Uterus (tissue), 4 donors: ENCODE measurements around the gene TEK. TPM values are rescaled to one million over a fixed set of nuclear protein-coding genes. Genes with fewer than 3 reads are reported as not detected.
"Not testable (repeated sequence)": the region's sequence is repeated elsewhere in the genome, so short reads cannot be mapped to it uniquely, and the experiment has no call there.

Source experiments
- DNase-seq, 2 donors: peaks; one replicate each; pipeline ENCODE4 v3.0.0-alpha.2; 2019 to 2020
- H3K27ac ChIP-seq, 2 donors: fragments of 200-600 bp; sonication (generic); 1 replicate in 1 of 2; 2 replicates in 1 of 2; pipeline ENCODE4 v1.5.1; 2016 to 2018
- H3K27me3 ChIP-seq, 2 donors: fragments of 200-600 bp; sonication (generic); one replicate each; pipeline ENCODE4 v1.5.1; 2018 to 2019; ENCODE audit warnings: control low read depth in 1 of 2
- H3K36me3 ChIP-seq, 2 donors: fragments of 200-600 bp; sonication (generic); one replicate each; pipeline ENCODE4 v1.5.1; 2019; ENCODE audit warnings: control low read depth in 1 of 2
- H3K4me1 ChIP-seq, 2 donors: fragments of 200-600 bp; sonication (generic); one replicate each; pipeline ENCODE4 v1.5.1; 2018 to 2019; ENCODE audit warnings: control low read depth in 1 of 2
- H3K4me3 ChIP-seq, 2 donors: fragments of 200-600 bp; sonication (generic); 1 replicate in 1 of 2; 2 replicates in 1 of 2; pipeline ENCODE4 v1.5.1; 2018 to 2019; ENCODE audit warnings: mild to moderate bottlenecking in 1 of 2
- H3K9me3 ChIP-seq, 2 donors: fragments of 200-600 bp; sonication (generic); one replicate each; pipeline ENCODE4 v1.5.1; 2019; ENCODE audit warnings: control low read depth in 1 of 2
- POLR2A ChIP-seq, 2 donors: fragments of 450-650 bp; IDR thresholded peaks; one replicate each; pipeline ENCODE4 v1.6.1; 2016; ENCODE audit warnings: antibody characterized with exemption in 2 of 2, mild to moderate bottlenecking in 1 of 2, moderate library complexity in 1 of 2
- intact Hi-C: fragments of 100-400 bp; cut with DNase I; formaldehyde crosslinking; loops from one replicate; pipeline ENCODE4 v1.15.1; 2023; ENCODE audit warnings: low total_unique reads
- total RNA-seq, 4 donors: library from RNA; depleted of rRNA in 3 of 4; stranded (reverse); fragments of >200 nt in 3 of 4; gene quantifications; one replicate each; pipeline versions ENCODE4 v1.1.0 to v1.2.4, GENCODE V29; 2014 to 2023
- TF ChIP-seq, protein P1 (sequence below), 4 experiments: fragments of 200-600 bp in 2 of 4; fragments of 450-650 bp in 2 of 4; sonication (generic) in 2 of 4; IDR thresholded peaks; one replicate each; pipeline ENCODE4 v1.5.1; 2016 to 2019; ENCODE audit warnings: antibody characterized with exemption in 4 of 4, mild to moderate bottlenecking in 2 of 4, moderate library complexity in 1 of 4
- donor health status: DM: yes; HTN: yes; CAD: no.

Gene TEK
- total RNA-seq, 4 donors from 2014 or later, result 13.5 to 61.3 (median 34.2) TPM

DNA sequence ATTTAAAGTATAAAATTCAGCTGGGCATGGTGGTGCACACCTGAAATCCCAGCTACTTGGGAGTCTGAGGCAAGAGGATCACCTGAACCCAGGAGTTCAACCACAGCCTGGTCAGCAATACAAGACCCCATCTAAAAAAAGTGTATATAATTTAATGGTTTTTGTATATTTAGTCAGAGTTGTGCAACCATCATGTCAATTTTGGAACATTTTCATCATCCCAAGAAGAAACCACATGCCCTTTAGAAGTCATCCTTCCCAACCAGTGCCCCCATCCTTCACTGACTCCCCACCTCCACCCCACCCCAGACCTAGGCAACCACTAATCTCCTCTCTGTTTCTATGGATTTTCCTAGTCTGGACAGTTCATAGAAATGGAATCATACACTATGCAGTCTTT, 18.8 kb upstream of the TEK start:
- no peaks in the 10 kb centered on the region for H3K9me3 ChIP-seq
- H3K4me3 ChIP-seq, result no peak overlapping the region
- no peaks in the 10 kb centered on the region for H3K4me1 ChIP-seq
- no peak overlapping the region for H3K27ac ChIP-seq
- H3K27me3 ChIP-seq, result no peaks in the 10 kb centered on the region
- no peak for DNase-seq
- no peaks in the 10 kb centered on the region for H3K36me3 ChIP-seq
- no peak for TF ChIP-seq POLR2A (IDR thresholded peaks at IDR 0.05)
- TF ChIP-seq, protein P1, sequence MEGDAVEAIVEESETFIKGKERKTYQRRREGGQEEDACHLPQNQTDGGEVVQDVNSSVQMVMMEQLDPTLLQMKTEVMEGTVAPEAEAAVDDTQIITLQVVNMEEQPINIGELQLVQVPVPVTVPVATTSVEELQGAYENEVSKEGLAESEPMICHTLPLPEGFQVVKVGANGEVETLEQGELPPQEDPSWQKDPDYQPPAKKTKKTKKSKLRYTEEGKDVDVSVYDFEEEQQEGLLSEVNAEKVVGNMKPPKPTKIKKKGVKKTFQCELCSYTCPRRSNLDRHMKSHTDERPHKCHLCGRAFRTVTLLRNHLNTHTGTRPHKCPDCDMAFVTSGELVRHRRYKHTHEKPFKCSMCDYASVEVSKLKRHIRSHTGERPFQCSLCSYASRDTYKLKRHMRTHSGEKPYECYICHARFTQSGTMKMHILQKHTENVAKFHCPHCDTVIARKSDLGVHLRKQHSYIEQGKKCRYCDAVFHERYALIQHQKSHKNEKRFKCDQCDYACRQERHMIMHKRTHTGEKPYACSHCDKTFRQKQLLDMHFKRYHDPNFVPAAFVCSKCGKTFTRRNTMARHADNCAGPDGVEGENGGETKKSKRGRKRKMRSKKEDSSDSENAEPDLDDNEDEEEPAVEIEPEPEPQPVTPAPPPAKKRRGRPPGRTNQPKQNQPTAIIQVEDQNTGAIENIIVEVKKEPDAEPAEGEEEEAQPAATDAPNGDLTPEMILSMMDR (IDR thresholded peaks at IDR 0.05), result no peak
- intact Hi-C loops, result no loop called here

DNA sequence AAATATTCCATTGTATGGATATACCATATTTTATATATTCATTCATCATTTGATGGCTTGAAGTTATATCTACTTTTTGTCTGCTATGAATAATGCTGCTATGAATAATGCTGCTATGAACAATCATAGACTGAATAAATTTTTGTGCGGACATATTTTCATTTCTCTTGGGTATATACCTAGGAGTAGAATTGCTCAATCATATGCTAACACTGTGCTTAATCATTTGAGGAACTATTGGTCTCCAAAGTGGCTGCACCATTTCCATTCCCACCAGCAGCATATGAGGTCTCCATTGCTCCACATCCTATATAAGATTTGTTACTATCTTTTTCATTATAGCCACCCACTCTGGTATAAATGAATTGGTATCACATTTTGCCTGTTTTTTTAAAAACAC, 18.3 kb upstream of the TEK start:
- DNase-seq, result no peak
- no peaks in the 10 kb centered on the region for H3K9me3 ChIP-seq
- H3K27ac ChIP-seq, result no peak overlapping the region
- H3K27me3 ChIP-seq, result no peaks in the 10 kb centered on the region
- intact Hi-C loops, result no loop called here
- no peak for TF ChIP-seq POLR2A (IDR thresholded peaks at IDR 0.05)
- TF ChIP-seq, protein P1 (IDR thresholded peaks at IDR 0.05), result no peak
- no peak overlapping the region for H3K4me3 ChIP-seq
- no peaks in the 10 kb centered on the region for H3K36me3 ChIP-seq
- no peaks in the 10 kb centered on the region for H3K4me1 ChIP-seq

- intact Hi-C loops, H3K27me3 ChIP-seq, H3K9me3 ChIP-seq, H3K4me1 ChIP-seq, H3K36me3 ChIP-seq, H3K4me3 ChIP-seq, H3K27ac ChIP-seq, DNase-seq: not testable (repeated sequence)
Measured at GRCh38 chr9:27092496-27092895, 16.5 kb upstream of the TEK start.

DNA sequence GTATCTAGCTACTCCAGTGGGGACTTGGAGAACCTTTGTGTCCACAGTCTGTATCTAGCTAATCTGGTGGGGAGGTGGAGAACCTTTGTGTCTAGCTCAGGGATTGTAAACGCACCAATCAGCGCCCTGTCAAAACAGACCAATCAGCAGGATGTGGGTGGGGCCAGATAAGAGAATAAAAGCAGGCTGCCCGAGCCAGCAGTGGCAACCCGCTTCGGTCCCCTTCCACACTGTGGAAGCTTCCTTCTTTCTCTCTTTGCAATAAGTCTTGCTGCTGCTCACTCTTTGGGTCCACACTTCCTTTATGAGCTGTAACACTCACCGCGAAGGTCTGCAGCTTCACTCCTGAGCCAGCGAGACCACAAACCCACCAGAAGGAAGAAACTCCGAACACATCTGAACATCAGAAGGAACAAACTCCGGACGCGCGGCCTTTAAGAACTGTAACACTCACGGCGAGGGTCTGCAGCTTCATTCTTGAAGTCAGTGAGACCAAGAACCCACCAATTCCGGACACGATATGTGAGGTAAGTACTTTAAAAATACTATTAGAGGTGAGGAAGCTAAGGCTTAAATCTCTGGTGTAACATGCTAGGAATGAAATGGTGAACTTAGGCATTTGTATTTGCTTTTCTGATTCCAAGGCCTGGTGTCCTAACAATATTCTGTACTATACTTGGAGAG, 15.5 kb upstream of the TEK start:
- H3K4me3 ChIP-seq, intact Hi-C loops, H3K36me3 ChIP-seq, H3K27me3 ChIP-seq, H3K4me1 ChIP-seq, H3K9me3 ChIP-seq, H3K27ac ChIP-seq, DNase-seq: not testable (repeated sequence)

GRCh38 chr9:27094640-27095298, 14.3 kb upstream of the TEK start:
- Histone ChIP-seq H3K27me3 (no peaks in the 10 kb centered on the region), H3K9me3 (no peaks in the 10 kb centered on the region), H3K4me1 (no peaks in the 10 kb centered on the region), H3K4me3 (no peak overlapping the region), H3K27ac (no peak overlapping the region), H3K36me3 (no peaks in the 10 kb centered on the region)
- DNase-seq, result no peak
- intact Hi-C loops, result no loop called here
- TF ChIP-seq POLR2A (IDR thresholded peaks at IDR 0.05), result no peak
- TF ChIP-seq, protein P1 (IDR thresholded peaks at IDR 0.05), result no peak

DNA sequence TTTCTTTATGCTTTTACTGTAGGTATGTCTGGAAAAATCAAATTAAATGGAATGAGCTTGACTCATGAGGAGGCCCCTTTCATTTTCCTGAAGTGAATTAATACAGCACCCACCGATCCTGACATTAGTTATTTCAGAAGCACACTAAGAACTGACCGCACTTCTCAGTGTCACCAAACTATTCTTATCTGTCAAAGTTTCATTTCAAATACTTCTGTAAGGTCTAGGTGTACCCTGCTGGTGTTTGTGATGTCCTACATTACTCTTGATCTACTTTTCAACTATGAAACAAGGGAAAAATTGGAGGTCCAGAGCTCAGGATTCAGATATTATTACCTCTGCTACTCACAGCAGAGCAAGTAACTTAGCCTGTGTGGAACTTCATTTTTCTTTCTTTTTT, 1.8 kb upstream of the TEK start:
- no peak for DNase-seq
- intact Hi-C loops, result no loop called here
- H3K4me1 ChIP-seq, result no peaks in the 10 kb centered on the region
- no peak overlapping the region for H3K4me3 ChIP-seq
- no peak overlapping the region for H3K27ac ChIP-seq
- TF ChIP-seq, protein P1 (IDR thresholded peaks at IDR 0.05), result no peak
- no peak for TF ChIP-seq POLR2A (IDR thresholded peaks at IDR 0.05)
- H3K36me3 ChIP-seq, result no peaks in the 10 kb centered on the region
- H3K27me3 ChIP-seq, result no peaks in the 10 kb centered on the region
- no peaks in the 10 kb centered on the region for H3K9me3 ChIP-seq
